Ectodermal cell (in vitro differentiated cells): Measurements from ENCODE around the gene ARMC12.

Experiments
- H3K27ac ChIP-seq: 2 replicates; pipeline ENCODE4 v1.7.0; 2013; ENCODE audit warnings: mild to moderate bottlenecking, low read depth, low read length; ENCODE audit not compliant: insufficient read depth, poor library complexity, severe bottlenecking
- H3K27me3 ChIP-seq: 2 replicates; pipeline ENCODE4 v1.7.0; 2013; ENCODE audit warnings: mild to moderate bottlenecking, low read length; ENCODE audit not compliant: insufficient read depth, control insufficient read depth, poor library complexity, severe bottlenecking
- H3K36me3 ChIP-seq: one replicate; pipeline ENCODE4 v1.7.0; 2013; ENCODE audit warnings: low read length; ENCODE audit not compliant: control insufficient read depth, insufficient read depth
- H3K4me1 ChIP-seq: one replicate; pipeline ENCODE4 v1.7.0; 2013; ENCODE audit warnings: low read length; ENCODE audit not compliant: control insufficient read depth, insufficient read depth
- H3K4me3 ChIP-seq: 2 replicates; pipeline ENCODE4 v1.7.0; 2013; ENCODE audit warnings: low read depth, low read length, control low read depth; ENCODE audit not compliant: insufficient read depth
- H3K9me3 ChIP-seq: 2 replicates; pipeline ENCODE4 v1.7.0; 2013; ENCODE audit warnings: mild to moderate bottlenecking, low read length, moderate library complexity; ENCODE audit not compliant: control insufficient read depth
- WGBS, 2 experiments: methylation state at CpG; one replicate each; pipeline ENCODE4 v1.1.7; 2013; ENCODE audit warnings: missing lambda C conversion rate in 2 of 2; 5-methylcytosine and 5-hydroxymethylcytosine counted together

Gene ARMC12

DNA sequence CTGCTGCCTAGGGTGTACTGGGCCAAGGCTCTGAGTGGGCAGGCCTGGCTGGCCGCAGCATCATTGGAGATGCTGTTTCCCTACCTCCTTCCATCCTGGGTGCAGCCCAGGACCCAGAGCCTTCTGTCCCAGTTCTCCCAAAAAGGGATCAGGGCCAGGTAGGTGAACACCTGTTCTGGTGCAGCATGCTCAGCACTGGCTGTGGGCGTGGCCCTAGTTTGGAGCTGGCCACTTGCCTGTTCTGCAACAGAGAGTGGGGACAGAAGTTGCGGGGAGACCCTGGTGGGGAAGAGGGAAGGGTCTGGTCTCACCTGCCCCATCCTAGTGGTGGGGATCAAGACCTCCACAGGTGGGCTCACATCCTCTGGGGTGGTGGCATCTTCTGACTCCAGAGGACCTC is 1.4 kb upstream of the ARMC12 start:
- WGBS, 2 experiments = 95 to 96% methylated on average over 3 of the region's 3 CpGs
- H3K27ac ChIP-seq = no peak overlapping the region
- peaks cover 33% of the 10 kb centered on the region for H3K4me1 ChIP-seq
- no peaks in the 10 kb centered on the region for H3K36me3 ChIP-seq
- no peak overlapping the region for H3K4me3 ChIP-seq
- no peaks in the 10 kb centered on the region for H3K27me3 ChIP-seq
- no peaks in the 10 kb centered on the region for H3K9me3 ChIP-seq

DNA sequence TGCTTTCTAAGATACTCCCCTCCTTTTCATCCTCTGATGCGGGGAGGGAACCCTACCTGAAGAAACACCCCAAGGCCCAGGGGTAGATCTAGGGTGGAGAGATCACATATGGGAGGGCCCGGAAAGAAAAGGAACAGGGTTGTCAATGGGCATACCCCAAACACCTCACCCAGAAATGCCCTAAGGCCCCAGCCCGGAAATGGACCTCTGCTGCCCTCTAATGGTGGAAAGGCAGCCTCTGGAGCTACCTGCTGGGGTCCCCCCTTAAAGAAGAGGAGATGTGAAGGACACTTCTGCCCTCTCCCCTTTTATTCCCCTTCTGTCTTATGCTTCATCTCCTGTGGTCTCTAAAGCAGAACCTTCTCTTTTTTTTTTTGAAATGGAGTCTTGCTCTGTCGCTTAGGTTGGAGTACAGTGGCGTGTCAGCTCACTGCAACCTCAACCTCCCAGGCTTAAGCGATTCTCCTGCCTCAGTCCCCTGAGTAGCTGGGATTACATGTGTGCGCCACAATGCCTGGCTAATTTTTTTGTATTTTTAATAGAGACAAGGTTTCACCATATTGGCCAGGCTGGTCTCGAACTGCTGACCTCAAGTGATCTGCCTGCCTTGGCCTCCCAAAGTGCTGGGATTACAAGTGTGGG is 458 bp upstream of the ARMC12 start:
- Histone ChIP-seq H3K27ac (no peak overlapping the region), H3K4me1 (peaks cover 41% of the 10 kb centered on the region)
- WGBS, 2 experiments = 65 to 68% methylated on average over 8 of the region's 8 CpGs

DNA sequence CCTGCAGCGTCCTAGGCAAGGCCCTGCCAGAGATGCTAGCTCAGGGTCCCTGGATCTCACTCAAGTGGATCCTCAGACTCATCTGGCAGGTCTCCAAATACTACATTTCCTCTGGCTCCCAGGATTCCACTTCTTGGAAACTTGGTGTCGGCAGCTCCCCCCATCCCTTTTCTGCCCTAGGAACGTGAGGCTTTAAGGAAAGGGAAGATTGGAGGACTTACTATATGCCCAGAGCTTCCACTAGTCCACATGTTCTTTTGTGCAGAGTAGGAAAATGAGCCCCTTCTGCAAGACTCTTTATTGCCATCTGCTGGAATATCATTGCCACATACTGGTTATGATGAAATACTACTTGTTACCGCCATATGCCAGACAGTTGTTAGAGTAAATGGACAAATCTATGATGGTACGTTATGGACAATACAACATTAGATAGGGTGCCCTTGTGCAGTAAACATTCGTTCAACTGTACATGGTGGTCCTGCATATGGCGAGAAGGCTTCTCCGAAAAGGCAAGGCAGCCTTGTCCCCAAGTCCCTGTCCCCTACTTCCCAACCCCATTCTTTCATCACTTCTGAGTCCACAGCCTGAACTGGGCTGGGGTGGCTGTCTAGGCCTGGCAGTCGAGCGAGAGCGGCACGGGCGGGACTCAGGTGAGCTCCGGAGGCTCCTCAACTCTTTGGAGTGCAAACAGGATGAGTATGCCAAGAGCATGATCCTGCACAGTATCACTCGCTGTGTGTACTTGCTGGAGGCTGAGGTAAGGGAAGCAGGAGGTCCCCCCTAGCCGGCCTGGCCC is 780 bp downstream of the ARMC12 start:
- 92 to 95% methylated on average over 16 of the region's 16 CpGs for WGBS, 2 experiments
- no peaks in the 10 kb centered on the region for H3K36me3 ChIP-seq
- peaks cover 36% of the 10 kb centered on the region for H3K4me1 ChIP-seq
- no peaks in the 10 kb centered on the region for H3K27me3 ChIP-seq
- H3K27ac ChIP-seq = no peak overlapping the region
- no peaks in the 10 kb centered on the region for H3K9me3 ChIP-seq
- H3K4me3 ChIP-seq = no peak overlapping the region

More for the DNA sequence above, 458 bp upstream of the ARMC12 start:
- no peaks in the 10 kb centered on the region for H3K9me3 ChIP-seq
- no peaks in the 10 kb centered on the region for H3K27me3 ChIP-seq
- H3K36me3 ChIP-seq = no peaks in the 10 kb centered on the region
- no peak overlapping the region for H3K4me3 ChIP-seq

DNA sequence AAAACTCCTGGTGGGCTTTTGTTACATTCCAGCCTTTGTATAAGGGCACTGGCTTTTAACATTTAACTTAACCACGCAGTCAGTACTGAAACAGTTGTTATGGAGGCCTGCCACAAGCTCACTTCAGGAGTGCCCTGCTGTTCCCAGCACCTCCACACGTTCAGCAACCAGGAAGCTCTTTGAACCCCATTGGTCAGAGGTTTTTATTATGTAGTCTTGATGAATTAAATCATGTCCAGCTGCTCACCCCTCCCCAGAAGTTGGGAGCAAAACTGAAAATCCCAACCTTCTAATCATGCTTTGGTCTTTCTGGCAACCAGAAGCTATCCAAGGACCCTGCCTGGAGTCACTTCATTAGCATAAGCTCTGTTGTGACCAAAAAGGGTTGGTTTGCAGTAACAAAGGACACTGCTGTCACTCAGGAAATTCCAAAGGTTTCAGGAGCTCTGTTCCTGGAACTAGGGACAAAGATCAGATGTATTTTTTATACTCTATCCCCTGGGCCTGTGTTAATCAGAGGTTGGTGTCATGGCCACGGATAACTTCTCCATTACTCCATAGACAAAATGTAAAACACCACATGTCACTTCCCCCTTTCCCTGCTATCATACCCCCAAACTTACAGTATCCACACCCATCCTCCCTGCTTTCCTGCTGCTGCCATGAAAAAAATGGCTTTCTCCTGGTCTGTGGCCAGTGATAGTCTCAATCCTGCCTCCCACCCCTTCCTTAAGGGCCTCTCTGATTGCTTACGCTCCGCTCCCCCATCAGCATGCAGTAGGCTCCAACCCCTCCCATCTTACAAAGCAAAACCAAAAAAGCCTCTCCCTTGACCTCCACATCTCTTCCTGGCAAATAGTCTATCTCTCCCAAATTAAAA is 3.1 kb downstream of the ARMC12 start:
- H3K36me3 ChIP-seq = no peaks in the 10 kb centered on the region
- 3 to 5% methylated on average over 5 of the region's 5 CpGs for WGBS, 2 experiments
- H3K4me3 ChIP-seq = no peak overlapping the region
- H3K27me3 ChIP-seq = no peaks in the 10 kb centered on the region
- no peaks in the 10 kb centered on the region for H3K9me3 ChIP-seq
- H3K4me1 ChIP-seq = peaks cover 30% of the 10 kb centered on the region
- H3K27ac ChIP-seq = peak overlapping the region; percentile 96

DNA sequence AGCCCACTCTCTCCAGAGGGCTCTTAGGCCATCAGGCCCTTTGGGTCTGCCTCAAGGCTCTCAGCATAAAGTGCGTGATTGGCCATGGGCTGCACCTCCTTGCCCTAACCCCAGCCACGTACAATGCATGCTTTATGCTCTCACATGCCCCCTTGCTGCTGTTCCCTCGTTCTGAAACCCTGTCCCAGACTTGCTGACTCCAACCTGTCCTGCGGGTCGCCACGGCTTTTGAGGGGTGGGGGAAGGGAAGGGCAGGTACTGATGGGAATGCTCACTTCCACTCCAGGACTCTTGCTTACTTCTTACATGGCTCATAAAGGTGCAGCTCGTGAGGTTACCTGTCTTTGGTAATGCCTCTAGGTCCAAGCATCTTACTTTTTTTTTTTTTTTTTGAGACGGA is 6.0 kb downstream of the ARMC12 start:
- Histone ChIP-seq H3K36me3 (no peaks in the 10 kb centered on the region), H3K9me3 (no peaks in the 10 kb centered on the region), H3K27ac (no peak overlapping the region), H3K27me3 (no peaks in the 10 kb centered on the region), H3K4me3 (no peak overlapping the region), H3K4me1 (peaks cover 30% of the 10 kb centered on the region)
- 62 to 63% methylated on average over 8 of the region's 8 CpGs for WGBS, 2 experiments

DNA sequence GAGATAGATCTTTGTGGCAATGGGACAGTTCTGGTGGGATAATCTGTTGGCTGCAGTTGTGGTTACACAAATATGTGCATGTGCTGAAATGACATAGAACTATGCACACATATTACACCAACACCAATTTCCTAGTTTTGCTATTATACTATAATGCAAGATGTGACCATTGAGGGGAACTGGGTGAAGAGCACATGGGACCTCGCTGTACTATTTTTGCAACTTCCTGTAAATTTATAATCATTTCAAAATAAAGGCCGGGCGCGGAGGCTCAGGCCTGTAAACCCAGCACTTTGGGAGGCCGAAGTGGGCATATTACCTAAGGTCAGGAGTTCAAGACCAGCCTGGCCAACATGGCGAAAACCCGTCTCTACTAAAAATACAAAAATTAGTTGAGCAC is 8.7 kb downstream of the ARMC12 start:
- WGBS, 2 experiments = 92 to 94% methylated on average over 7 of the region's 7 CpGs

DNA sequence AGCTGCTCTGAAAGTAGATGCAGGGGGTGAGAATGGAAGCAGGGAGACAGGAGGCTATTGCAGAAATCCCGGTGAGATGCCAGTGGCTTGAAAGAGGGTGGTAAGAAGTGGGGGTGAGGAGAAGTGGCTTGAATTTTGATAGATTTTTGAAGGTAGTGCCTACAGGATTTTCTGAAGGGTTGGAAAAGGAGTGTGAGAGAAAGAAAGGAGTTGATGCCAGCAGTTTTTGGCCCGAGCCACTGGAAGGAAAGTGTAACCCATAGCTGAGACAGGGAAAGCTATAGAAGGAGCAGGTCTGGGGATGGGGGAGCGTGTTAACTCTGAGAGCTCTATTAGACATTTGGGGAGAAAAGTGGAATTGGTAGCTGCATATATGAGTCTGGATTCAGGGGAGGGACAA is 9.7 kb downstream of the ARMC12 start:
- 90 to 95% methylated on average over 3 of the region's 3 CpGs for WGBS, 2 experiments
- H3K4me1 ChIP-seq = peaks cover 5% of the 10 kb centered on the region
- H3K27me3 ChIP-seq = no peaks in the 10 kb centered on the region
- no peaks in the 10 kb centered on the region for H3K9me3 ChIP-seq
- no peak overlapping the region for H3K27ac ChIP-seq
- no peak overlapping the region for H3K4me3 ChIP-seq
- no peaks in the 10 kb centered on the region for H3K36me3 ChIP-seq

More for the DNA sequence above, 8.7 kb downstream of the ARMC12 start:
- Histone ChIP-seq H3K36me3 (no peaks in the 10 kb centered on the region), H3K4me1 (peaks cover 11% of the 10 kb centered on the region), H3K27me3 (no peaks in the 10 kb centered on the region), H3K27ac (no peak overlapping the region), H3K4me3 (no peak overlapping the region), H3K9me3 (no peaks in the 10 kb centered on the region)

DNA sequence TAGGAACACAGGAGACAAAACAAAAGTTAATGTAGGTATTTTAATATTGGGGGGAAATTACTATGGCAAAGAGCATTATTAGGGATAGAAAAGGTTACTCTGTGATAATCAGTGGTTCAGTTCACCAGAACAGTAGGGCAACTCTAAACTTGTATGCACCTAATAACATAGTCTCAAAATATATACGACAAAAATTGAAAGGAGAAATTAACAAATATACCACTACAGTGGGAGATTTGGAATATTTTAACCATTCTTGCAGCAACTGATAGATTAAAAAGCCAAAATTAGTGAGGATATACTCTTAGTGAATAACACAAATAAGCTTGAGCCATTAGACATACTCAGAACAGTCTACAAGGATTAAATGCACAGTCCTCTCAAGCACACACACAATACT is 11.0 kb downstream of the ARMC12 start:
- no peak overlapping the region for H3K27ac ChIP-seq
- H3K9me3 ChIP-seq = no peaks in the 10 kb centered on the region
- H3K36me3 ChIP-seq = no peaks in the 10 kb centered on the region
- H3K4me3 ChIP-seq = no peak overlapping the region
- WGBS, 2 experiments = 83% methylated on average over 1 of the region's 1 CpG; no CpG with 5 or more reads in 1 of the 2 experiments
- no peaks in the 10 kb centered on the region for H3K27me3 ChIP-seq
- peaks cover 1% of the 10 kb centered on the region for H3K4me1 ChIP-seq

DNA sequence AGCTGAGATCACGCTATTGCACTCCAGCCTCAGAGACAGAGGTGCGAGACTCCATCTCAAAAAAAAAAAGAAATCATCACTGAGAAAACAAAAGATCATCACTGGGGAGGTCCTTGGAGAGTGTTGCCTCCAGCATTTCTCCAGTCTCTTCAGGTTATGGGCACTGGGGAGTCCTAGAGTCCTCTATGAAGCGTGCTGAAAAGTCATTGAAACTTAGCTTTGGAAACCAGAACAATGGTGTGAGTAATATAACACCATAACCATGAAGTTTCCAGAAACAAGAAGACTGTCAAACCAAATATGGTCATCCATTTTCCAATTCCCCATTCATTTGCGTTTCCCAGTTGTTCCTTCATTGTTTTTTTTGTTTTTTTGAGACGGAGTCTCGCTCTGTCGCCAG is 13.7 kb downstream of the ARMC12 start:
- Histone ChIP-seq H3K27ac (no peak overlapping the region), H3K36me3 (no peaks in the 10 kb centered on the region), H3K9me3 (no peaks in the 10 kb centered on the region), H3K4me1 (peaks cover 7% of the 10 kb centered on the region), H3K4me3 (no peak overlapping the region), H3K27me3 (no peaks in the 10 kb centered on the region)
- 90 to 93% methylated on average over 7 of the region's 7 CpGs for whole genome bisulfite sequencing, 2 experiments

DNA sequence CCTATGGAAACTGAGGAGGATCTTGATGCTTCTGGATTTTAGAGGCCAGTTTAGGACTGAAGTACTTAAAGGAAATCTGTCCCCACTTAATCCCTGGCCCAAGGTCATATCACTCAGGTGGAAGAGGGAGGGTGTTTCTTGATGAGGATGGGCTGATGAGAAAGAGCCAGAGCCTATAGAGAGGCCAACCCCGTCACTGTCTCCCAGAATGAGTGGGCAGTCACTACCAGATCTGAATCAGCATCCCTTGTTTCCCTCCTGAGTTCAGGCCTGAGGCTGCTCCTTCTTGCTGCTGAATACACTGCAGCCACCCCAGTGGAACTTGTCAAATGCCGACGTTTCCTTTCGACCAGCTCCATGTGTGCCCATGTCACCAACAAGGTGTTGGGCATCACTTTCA is 14.8 kb downstream of the ARMC12 start:
- Histone ChIP-seq H3K4me3 (no peak overlapping the region), H3K9me3 (no peaks in the 10 kb centered on the region), H3K4me1 (peaks cover 7% of the 10 kb centered on the region), H3K36me3 (no peaks in the 10 kb centered on the region), H3K27ac (no peak overlapping the region), H3K27me3 (no peaks in the 10 kb centered on the region)
- WGBS, 2 experiments = 87 to 90% methylated on average over 4 of the region's 4 CpGs
